Ishikawa (cell line): ENCODE data around the gene KCND3.

Experiments used
- CREB1 ChIP-seq: IDR thresholded peaks from 2 replicates; pipeline ENCODE4 v1.6.1; 2012; ENCODE audit warnings: low read depth
- EGR1 ChIP-seq: IDR thresholded peaks from 2 replicates; pipeline ENCODE4 v1.6.1; 2012
- EP300 ChIP-seq: IDR thresholded peaks from 2 replicates; pipeline ENCODE4 v1.6.1; 2012; ENCODE audit warnings: borderline replicate concordance
- FOXM1 ChIP-seq: IDR thresholded peaks from 2 replicates; pipeline ENCODE4 v1.6.1; 2012; ENCODE audit warnings: low read depth, borderline replicate concordance
- MAX ChIP-seq: IDR thresholded peaks from 2 replicates; pipeline ENCODE4 v1.6.1; 2012
- NFIC ChIP-seq: IDR thresholded peaks from 2 replicates; pipeline ENCODE4 v1.6.1; 2012
- RAD21 ChIP-seq: IDR thresholded peaks from 2 replicates; pipeline ENCODE4 v1.6.1; 2012; ENCODE audit warnings: low read depth
- REST ChIP-seq: IDR thresholded peaks from 2 replicates; pipeline ENCODE4 v1.6.1; 2012; ENCODE audit warnings: low read depth, mild to moderate bottlenecking
- TAF1 ChIP-seq: IDR thresholded peaks from 2 replicates; pipeline ENCODE4 v1.6.1; 2012; ENCODE audit warnings: low read depth, mild to moderate bottlenecking
- TCF12 ChIP-seq: IDR thresholded peaks from 2 replicates; pipeline ENCODE4 v1.6.1; 2012; ENCODE audit warnings: low read depth
- TEAD4 ChIP-seq: IDR thresholded peaks from 2 replicates; pipeline ENCODE4 v1.6.1; 2012
- USF1 ChIP-seq: IDR thresholded peaks from 2 replicates; pipeline ENCODE4 v1.6.1; 2012
- YY1 ChIP-seq: IDR thresholded peaks from 2 replicates; pipeline ENCODE4 v1.6.1; 2012; ENCODE audit warnings: low read depth
- ZBTB7A ChIP-seq: IDR thresholded peaks from 2 replicates; pipeline ENCODE4 v1.6.1; 2012; ENCODE audit warnings: low read depth

GRCh38 chr1:111891566-111891965 is 97.9 kb downstream of the KCND3 start:
- no peak for TF ChIP-seq TAF1
- TF ChIP-seq REST, result no peak
- TF ChIP-seq TEAD4, result no peak
- no peak for TF ChIP-seq EP300
- no peak for TF ChIP-seq USF1
- no peak for TF ChIP-seq RAD21
- no peak for TF ChIP-seq YY1
- no peak for TF ChIP-seq FOXM1
- TF ChIP-seq TCF12, result no peak
- no peak for TF ChIP-seq ZBTB7A
- TF ChIP-seq CREB1, result no peak
- no peak for TF ChIP-seq MAX
- TF ChIP-seq EGR1, result no peak
- TF ChIP-seq NFIC, result no peak
